Measurements from ENCODE around the gene EDAR.

The EDAR gene

GRCh38 chr2:108854484-108854883, 134.5 kb downstream of the EDAR start:
- no peak overlapping the region for H3K27ac Mint-ChIP-seq

GRCh38 chr2:108853421-108853820, 135.6 kb downstream of the EDAR start:
- Mint-ChIP-seq H3K27ac (no peak overlapping the region), H3K27me3 (no peaks in the 10 kb centered on the region), H3K4me1 (peaks cover 2% of the 10 kb centered on the region), H3K9me3 (no peaks in the 10 kb centered on the region), H3K4me3 (no peak overlapping the region), H3K36me3 (peaks cover 22% of the 10 kb centered on the region)
- DNase-seq, result no peak
- CTCF ChIA-PET, result interaction anchor here (1.1 kb wide), 1 partner anchor 140 kb away, joined by 3 read pairs; no protein-coding TSS in a partner anchor

More at GRCh38 chr2:108854484-108854883, 134.5 kb downstream of the EDAR start:
- no peak for DNase-seq
- Mint-ChIP-seq H3K4me3 (no peak overlapping the region), H3K9me3 (no peaks in the 10 kb centered on the region), H3K4me1 (peaks cover 2% of the 10 kb centered on the region), H3K36me3 (peaks cover 28% of the 10 kb centered on the region), H3K27me3 (no peaks in the 10 kb centered on the region)
- CTCF ChIA-PET, result interaction anchor here (1.1 kb wide), 1 partner anchor 139 kb away, joined by 3 read pairs; no protein-coding TSS in a partner anchor

GRCh38 chr2:108852375-108852774, 136.6 kb downstream of the EDAR start:
- peaks cover 20% of the 10 kb centered on the region for H3K36me3 Mint-ChIP-seq
- H3K27me3 Mint-ChIP-seq, result no peaks in the 10 kb centered on the region
- H3K27ac Mint-ChIP-seq, result no peak overlapping the region
- DNase-seq, result no peak
- no peak overlapping the region for H3K4me3 Mint-ChIP-seq
- CTCF ChIA-PET, result no interaction called here
- no peaks in the 10 kb centered on the region for H3K9me3 Mint-ChIP-seq
- H3K4me1 Mint-ChIP-seq, result peaks cover 2% of the 10 kb centered on the region

GRCh38 chr2:108847000-108847399, 142.0 kb downstream of the EDAR start:
- no peak overlapping the region for H3K27ac Mint-ChIP-seq
- no peaks in the 10 kb centered on the region for H3K27me3 Mint-ChIP-seq
- H3K4me1 Mint-ChIP-seq, result no peaks in the 10 kb centered on the region
- peaks cover 15% of the 10 kb centered on the region for H3K36me3 Mint-ChIP-seq
- no peak for DNase-seq
- H3K4me3 Mint-ChIP-seq, result no peak overlapping the region
- no peaks in the 10 kb centered on the region for H3K9me3 Mint-ChIP-seq
- CTCF ChIA-PET, result no interaction called here

DNA sequence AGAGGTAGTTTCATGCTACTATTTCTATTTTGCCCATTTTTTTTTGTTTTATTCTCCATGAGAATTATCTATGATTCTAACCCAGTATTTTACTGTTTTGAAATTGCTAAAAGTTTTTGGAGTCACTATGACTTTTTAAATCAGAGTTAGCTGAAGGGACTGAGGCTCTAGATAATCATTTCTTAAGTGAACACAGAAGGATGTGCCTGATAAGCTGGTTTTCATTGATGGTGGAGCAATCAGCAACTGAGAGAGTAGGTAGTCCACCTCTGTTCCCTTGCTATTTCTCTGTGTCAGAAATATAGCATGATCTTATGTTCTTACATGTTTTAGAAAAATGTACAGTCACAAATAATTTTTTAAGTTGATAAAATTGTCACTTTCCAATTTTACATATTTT, 143.1 kb downstream of the EDAR start:
- CTCF ChIA-PET, result no interaction called here
- DNase-seq, result no peak
- H3K27ac Mint-ChIP-seq, result no peak overlapping the region
- no peak overlapping the region for H3K4me3 Mint-ChIP-seq
- peaks cover 4% of the 10 kb centered on the region for H3K9me3 Mint-ChIP-seq
- peaks cover 14% of the 10 kb centered on the region for H3K36me3 Mint-ChIP-seq
- H3K4me1 Mint-ChIP-seq, result no peaks in the 10 kb centered on the region
- no peaks in the 10 kb centered on the region for H3K27me3 Mint-ChIP-seq
